GM06990 (cell line): ENCODE measurements around the gene ACBD6.

Experiments used
- DNase-seq: peaks from one replicate; pipeline ENCODE4 v3.0.0-alpha.2; 2011; ENCODE audit not compliant: insufficient read length; ENCODE audit errors: extremely low read depth
- H3K27me3 ChIP-seq: replicated peaks from 2 replicates; pipeline ENCODE4 v1.6.0; 2011; ENCODE audit warnings: low read length; ENCODE audit not compliant: control insufficient read depth, insufficient read depth
- H3K36me3 ChIP-seq: 2 replicates; pipeline ENCODE4 v1.5.1; 2011; ENCODE audit warnings: low read length; ENCODE audit not compliant: control insufficient read depth, insufficient read depth
- H3K4me3 ChIP-seq: replicated peaks from 2 replicates; pipeline ENCODE4 v1.5.1; 2011; ENCODE audit warnings: low read depth, mild to moderate bottlenecking, control low read depth, low read length
- TF ChIP-seq, protein P1 (sequence below): IDR thresholded peaks from 2 replicates; pipeline ENCODE4 v1.5.1; 2011; ENCODE audit warnings: low read length, control low read depth, mild to moderate bottlenecking, inconsistent platforms; ENCODE audit not compliant: insufficient read depth, poor library complexity, severe bottlenecking

The ACBD6 gene

GRCh38 chr1:180515364-180515763 is 13.0 kb upstream of the ACBD6 start:
- no peak for DNase-seq
- H3K4me3 ChIP-seq, result no peak overlapping the region
- H3K36me3 ChIP-seq, result no peaks in the 10 kb centered on the region
- TF ChIP-seq, protein P1, sequence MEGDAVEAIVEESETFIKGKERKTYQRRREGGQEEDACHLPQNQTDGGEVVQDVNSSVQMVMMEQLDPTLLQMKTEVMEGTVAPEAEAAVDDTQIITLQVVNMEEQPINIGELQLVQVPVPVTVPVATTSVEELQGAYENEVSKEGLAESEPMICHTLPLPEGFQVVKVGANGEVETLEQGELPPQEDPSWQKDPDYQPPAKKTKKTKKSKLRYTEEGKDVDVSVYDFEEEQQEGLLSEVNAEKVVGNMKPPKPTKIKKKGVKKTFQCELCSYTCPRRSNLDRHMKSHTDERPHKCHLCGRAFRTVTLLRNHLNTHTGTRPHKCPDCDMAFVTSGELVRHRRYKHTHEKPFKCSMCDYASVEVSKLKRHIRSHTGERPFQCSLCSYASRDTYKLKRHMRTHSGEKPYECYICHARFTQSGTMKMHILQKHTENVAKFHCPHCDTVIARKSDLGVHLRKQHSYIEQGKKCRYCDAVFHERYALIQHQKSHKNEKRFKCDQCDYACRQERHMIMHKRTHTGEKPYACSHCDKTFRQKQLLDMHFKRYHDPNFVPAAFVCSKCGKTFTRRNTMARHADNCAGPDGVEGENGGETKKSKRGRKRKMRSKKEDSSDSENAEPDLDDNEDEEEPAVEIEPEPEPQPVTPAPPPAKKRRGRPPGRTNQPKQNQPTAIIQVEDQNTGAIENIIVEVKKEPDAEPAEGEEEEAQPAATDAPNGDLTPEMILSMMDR, result no peak
- no peaks in the 10 kb centered on the region for H3K27me3 ChIP-seq

DNA sequence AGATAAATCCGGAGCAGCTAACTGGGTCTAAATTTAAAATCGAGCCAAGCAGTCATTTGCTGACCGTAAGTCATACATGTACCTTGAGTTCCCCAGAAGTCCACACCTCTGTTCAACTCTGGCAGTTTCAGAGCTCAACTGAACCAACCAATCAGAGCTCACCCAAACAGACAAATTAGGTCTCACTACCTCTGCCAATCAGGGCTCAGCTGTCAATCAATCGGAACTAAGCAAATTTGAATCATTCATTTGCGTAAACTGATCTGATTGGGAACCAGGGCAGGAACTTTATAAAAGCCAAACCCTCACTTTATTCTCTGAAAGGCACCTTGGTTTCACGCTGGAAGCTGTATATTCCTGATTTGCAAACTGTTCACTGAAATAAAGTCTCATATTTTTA is 11.2 kb upstream of the ACBD6 start:
- Histone ChIP-seq H3K27me3 (no peaks in the 10 kb centered on the region), H3K4me3 (no peak overlapping the region), H3K36me3 (no peaks in the 10 kb centered on the region)
- no peak for DNase-seq
- TF ChIP-seq, protein P1, result no peak

DNA sequence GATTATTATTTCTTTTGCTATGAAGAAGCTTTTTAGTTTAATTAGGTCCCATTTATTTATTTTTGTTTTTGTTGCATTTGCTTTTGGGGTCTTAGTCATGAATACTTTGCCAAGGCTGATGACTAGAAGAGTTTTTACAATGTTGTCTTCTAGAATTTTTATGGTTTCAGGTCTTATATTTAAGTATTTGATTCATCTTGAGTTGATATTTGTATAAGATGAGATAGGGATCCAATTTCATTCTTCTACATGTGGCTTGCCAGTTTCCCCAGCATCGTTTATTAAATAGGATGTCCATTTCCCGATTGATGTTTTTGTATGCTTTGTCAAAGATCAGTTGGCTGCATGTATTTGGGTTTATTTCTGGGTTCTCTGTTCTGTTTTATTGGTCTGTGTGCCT is 8.5 kb upstream of the ACBD6 start:
- DNase-seq, result no peak
- H3K27me3 ChIP-seq, result no peaks in the 10 kb centered on the region
- H3K36me3 ChIP-seq, result no peaks in the 10 kb centered on the region
- TF ChIP-seq, protein P1, result no peak
- H3K4me3 ChIP-seq, result no peak overlapping the region

GRCh38 chr1:180508725-180509097 is 6.3 kb upstream of the ACBD6 start:
- Histone ChIP-seq H3K4me3 (no peak overlapping the region), H3K36me3 (no peaks in the 10 kb centered on the region), H3K27me3 (no peaks in the 10 kb centered on the region)
- TF ChIP-seq, protein P1, result no peak
- DNase-seq, result no peak

DNA sequence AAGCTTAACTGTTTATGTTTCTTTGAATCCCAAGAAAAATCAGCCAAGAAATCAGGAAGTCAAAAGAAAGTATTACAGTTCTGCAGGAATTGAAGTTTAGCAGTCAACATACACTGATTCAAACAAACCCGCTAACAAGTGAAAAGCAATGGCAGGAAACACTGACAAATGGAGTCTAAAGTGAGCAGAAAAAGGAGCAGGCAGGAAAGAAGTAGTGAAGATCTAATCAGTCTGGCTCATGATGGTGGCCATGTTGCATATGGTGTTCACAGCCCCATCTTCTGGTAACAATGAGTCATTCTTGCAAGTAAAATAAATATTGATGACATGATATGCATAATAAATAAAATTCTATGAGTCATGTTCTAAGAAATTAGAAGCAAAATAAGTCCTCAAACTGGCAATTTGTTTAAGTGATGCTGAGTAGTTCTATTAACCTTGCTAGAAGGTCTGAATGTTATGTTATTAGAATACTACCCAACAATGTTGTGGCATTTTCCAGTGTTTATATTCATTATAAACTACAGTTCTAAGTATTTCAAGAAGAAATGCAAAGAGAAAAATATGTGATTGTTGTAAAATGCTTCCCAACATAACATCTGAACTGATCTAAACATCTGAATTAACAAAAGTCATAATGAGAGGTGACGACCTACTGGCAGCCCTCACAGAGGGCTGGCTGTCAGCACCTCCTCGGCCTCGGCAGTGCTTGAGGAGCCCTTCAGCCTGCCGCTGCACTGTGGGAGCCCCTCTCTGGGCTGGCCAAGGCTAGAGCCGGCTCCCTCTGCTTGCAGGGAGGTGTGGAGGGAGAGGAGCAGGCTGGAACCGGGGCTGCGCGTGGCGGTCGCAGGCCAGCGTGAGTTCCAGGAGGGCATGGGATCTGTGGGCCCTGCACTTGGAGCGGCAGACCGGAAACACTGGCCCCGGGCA is 5.7 kb upstream of the ACBD6 start:
- no peaks in the 10 kb centered on the region for H3K36me3 ChIP-seq
- DNase-seq, result no peak
- TF ChIP-seq, protein P1, result no peak
- H3K27me3 ChIP-seq, result no peaks in the 10 kb centered on the region
- H3K4me3 ChIP-seq, result no peak overlapping the region
